GM18858 (cell line): ENCODE measurements around the gene MMGT1.
"Not testable (repeated sequence)": the region's sequence is repeated elsewhere in the genome, so short reads cannot be mapped to it uniquely, and the experiment has no call there.

Experiments used
- ATAC-seq: cut with Tn5 transposase; IDR thresholded peaks from one replicate; pipeline ENCODE4 v1.9.1; 2021; ENCODE audit not compliant: unreplicated experiment

MMGT1 gene

DNA sequence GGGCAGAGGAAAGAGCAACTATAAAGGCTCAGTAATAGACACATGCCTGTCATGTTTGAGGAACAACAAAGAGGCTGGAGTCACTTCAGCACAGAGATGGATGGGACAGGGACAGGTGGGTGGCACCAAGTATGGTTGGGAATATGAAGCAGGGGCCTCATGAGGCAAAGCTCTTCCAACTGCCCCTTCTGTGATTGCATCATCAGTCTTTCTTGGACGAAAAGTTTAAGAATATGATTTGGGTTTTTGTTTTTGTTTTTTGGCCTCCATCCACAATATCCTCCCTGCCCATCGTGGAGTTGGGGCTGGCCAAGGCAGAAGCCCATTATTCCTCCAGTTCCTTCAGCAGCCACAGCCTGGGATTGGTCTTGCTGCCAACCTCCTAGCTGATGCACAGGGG lies 45.9 kb downstream of the MMGT1 start:
- ATAC-seq = no peak

- no peak for ATAC-seq
These were observed 50.4 kb downstream of the MMGT1 start for GRCh38 chrX:135923353-135923752.

- ATAC-seq = not testable (repeated sequence)
These were observed 53.3 kb downstream of the MMGT1 start for GRCh38 chrX:135920516-135920915.

- ATAC-seq = no peak
These were observed 59.4 kb downstream of the MMGT1 start for GRCh38 chrX:135914404-135914803.
